RPMI7951 (cell line): Measurements from ENCODE around the gene ARHGEF28. TPM values are rescaled to one million over a fixed set of nuclear protein-coding genes. Genes with fewer than 3 reads are reported as not detected.
A peak's percentile ranks its signal among the peaks of the same experiment; 100 is the strongest.

Experiments used
- DNase-seq: peaks from one replicate; pipeline ENCODE4 v3.0.0-alpha.2; 2012; ENCODE audit warnings: low read depth
- total RNA-seq: library from RNA; depleted of rRNA; stranded (reverse); fragments of >200 nt; shearing (Covaris generic); gene quantifications from 2 replicates; pipeline ENCODE4 v1.2.3, GENCODE V29; 2014

Gene ARHGEF28
- total RNA-seq, 1 experiment from 2014 or later, result 11.3 TPM

GRCh38 chr5:73619606-73620333, 6.2 kb upstream of the ARHGEF28 start:
- no peak for DNase-seq

GRCh38 chr5:73620334-73620687, 5.7 kb upstream of the ARHGEF28 start:
- no peak for DNase-seq

DNA sequence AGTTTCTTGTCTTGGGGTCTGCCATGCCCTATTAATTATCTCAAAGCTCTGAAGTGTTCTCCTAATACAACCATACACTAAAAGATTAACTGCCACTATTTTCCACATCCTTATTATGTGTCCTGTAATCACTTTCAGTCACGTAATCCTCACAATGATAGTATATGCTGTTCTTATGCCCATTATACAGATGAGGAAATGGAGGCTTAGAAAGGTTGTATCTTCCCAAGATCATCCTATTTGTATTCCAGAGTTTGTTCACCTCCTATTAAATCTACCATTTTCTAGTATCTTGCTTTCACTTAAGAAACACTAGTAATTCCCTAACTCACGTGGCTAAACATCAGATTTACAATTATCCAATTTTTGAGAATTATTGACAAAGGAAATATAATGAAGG, 2.9 kb upstream of the ARHGEF28 start:
- no peak for DNase-seq

- no peak for DNase-seq
Observed at GRCh38 chr5:73623901-73624404, 2.0 kb upstream of the ARHGEF28 start.

DNA sequence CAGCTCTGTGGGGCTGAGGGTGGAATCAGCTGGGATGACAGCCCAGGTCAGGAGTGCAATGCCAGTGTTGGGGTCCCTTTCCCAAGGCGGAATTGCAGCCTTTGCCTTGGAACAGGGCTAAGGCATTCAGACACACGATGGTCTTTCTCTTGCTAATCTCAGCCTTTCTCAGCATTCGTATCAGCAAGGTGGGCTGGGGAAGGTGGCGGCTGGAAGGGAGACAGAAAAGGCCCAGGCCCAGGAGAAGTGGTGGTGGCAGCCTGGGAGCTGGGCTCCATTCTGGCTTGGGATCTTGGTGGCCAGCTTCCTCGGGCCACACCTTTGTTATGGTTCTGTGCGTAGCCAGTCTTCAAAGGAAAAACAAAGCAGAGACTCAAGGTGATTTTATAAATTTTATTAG, 1.1 kb upstream of the ARHGEF28 start:
- DNase-seq, result no peak

DNA sequence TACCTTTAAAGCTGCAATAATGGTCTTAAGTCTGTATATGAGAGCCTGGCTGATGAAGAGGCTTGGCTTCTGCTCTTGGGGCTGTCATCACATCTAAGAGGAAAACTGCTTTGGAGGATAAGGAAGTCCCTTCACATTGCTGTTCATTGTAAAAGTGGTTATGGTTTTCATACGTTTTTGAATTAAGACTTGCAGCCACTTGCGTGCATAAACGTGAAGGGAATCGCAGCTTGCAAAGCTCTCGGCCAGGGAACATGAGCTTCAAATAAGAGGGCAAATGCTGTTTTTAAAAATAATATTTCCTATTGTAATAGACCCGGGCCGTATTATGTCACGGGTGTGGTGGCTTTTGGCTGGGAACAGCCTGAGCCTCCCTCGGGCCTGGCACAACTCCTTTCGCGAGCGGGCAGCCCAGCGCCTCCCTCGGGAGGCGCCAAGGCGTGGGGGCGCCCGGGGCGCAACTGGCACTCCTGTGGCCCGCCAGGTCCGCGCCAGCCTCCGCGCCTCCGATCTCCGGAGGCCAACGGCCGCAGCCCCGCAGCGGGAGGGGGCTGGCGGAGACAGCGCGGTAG, 538 bp upstream of the ARHGEF28 start:
- no peak for DNase-seq

DNA sequence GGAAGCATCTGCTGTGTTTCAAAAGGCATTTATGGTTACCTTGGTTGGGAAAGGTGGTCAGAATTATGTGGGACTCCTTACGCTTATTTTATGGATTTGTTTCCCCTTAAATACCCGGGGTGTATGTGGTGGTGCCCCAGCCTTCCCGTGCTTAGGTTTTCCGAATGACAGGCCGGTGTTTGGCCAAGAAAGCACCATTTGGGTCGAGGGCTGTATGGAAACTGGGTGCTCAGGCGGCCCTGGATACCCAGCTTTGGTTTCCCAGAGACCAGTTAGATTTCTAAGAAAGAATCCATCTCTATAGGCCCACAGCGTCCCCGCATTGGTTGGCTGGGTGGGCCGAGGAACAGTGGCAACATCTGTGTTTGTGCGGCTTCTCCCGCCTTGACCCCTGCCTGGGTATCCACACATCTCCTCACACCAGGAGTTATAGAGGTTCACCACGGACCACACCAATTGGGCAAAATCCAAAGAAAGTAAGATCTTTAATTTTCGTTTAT, 868 bp downstream of the ARHGEF28 start:
- no peak for DNase-seq

DNA sequence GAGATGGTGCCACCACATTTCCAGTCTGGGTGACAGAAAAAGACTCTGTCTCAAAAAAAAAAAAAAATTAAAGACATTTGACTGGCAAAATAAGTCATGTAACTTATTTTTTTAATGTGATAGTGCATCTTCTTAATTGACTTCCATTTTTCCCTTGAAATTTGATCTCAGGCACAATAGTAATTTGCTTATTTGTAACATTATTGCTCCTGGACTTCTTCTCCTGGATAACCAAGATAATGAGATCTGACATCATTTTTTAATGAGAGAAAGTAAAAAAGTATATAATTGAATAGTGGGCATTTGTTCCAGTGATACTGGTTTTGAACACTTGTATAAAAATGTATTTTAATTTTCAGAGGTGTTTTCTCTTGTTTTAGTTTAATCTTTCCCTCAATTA, 3.5 kb downstream of the ARHGEF28 start:
- DNase-seq, result no peak

DNA sequence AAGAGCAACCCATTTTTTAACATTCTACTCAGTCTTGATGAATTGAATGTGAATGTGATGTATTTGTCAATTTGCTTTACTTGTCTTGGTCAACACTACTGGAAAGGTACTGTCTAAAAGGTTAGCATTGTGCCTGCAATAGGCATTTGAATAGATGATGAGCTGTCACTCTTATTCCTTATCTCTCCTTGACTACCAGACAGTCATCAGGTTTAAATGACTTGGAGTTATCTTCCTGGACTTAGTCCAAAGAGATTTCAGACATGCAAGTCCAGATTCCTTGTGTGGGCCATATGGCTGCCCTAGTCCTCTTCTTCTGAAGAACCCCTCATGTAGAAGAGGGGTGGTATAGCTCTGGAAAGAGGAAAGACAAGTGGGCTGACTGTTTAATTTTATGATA, 4.8 kb downstream of the ARHGEF28 start:
- DNase-seq, result no peak

- DNase-seq, result no peak
Observed at GRCh38 chr5:73631500-73631899, 5.5 kb downstream of the ARHGEF28 start.

DNA sequence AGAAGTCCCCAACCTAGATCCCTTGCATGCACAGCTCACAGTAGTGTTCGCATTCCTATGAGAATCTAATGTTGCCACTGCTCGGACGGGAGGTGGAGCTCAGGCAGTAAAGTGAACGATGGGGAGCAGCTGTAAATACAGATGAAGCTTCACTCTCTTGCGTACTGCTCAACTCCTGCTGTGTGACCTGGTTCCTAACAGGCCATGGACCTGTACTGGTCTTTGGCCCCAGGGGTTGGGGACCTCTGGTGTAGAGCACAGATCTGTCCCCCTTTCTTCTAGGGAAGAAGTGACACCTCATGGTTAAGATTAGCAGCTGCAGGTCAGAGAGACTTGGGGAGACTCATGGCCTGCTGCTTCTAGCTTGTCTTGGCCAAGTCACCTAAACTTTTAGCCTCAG, 7.1 kb downstream of the ARHGEF28 start:
- no peak for DNase-seq

GRCh38 chr5:73636408-73636807, 10.4 kb downstream of the ARHGEF28 start:
- DNase-seq, result no peak

GRCh38 chr5:73637565-73637964, 11.6 kb downstream of the ARHGEF28 start:
- no peak for DNase-seq

DNA sequence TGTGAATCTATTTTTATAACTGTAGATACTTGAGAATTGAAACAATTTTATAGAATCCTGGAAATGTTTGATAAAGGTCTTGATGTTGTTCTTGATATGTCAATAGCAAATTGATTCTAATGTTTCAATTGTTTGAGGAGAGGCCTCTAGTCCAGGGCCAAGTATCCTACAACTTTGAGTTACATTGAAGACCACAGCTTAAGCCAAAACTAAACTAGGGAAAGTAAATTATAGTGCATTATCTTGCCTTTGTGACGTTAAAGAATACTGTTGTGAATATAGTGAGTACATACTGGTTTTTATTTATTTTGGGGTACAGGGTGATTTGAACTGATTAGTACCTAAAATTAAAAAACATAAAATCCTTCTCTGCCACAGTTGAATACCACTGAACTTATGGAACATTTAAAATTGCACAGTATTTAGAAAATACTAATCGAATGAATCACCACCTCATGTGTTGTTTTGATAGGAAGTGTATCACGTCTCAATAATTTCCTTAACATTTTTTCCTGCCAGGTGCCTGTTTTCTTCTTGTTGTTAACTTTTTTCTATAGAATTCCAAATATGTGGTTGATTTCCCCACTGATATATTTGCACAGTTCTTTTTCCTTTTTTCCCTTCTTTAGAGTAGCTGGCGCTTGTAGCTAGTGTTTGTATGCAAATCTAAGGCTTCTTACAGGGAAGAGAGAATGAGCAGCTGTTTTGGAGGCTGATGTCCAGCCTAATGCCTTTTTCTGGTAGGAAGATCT, 12.5 kb downstream of the ARHGEF28 start:
- peak; percentile 74 for DNase-seq

GRCh38 chr5:73640861-73641320, 14.9 kb downstream of the ARHGEF28 start:
- peak; percentile 54 for DNase-seq

GRCh38 chr5:73641811-73642210, 15.8 kb downstream of the ARHGEF28 start:
- no peak for DNase-seq

- DNase-seq, result no peak
Observed at GRCh38 chr5:73642344-73642743, 16.3 kb downstream of the ARHGEF28 start.

GRCh38 chr5:73644385-73644963, 18.5 kb downstream of the ARHGEF28 start:
- no peak for DNase-seq

GRCh38 chr5:73647721-73648120, 21.7 kb downstream of the ARHGEF28 start:
- DNase-seq, result no peak

- no peak for DNase-seq
Observed at GRCh38 chr5:73648515-73648914, 22.5 kb downstream of the ARHGEF28 start.

- no peak for DNase-seq
Observed at GRCh38 chr5:73649926-73650325, 23.9 kb downstream of the ARHGEF28 start.

DNA sequence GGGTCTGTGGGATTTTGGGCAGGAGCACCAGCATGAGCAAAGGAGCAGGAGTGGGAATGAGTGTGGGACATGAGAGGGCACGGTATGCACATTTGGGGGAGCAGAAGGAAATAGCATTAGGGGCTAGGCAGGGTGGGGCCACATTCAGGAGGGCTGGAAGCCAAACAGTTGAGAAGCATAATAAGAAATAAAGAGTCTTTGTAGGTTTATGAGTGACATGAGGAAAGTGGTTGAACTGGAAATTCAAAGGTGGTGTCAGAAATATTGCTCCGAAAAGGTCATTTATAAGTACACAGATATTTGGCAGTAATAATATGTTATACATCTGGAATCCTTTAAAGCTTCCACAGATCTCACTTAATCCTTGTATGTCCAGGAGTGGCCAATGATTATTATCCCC, 26.4 kb downstream of the ARHGEF28 start:
- DNase-seq, result no peak
